Measurements from ENCODE around the gene PSMB2. TPM values are rescaled to one million over a fixed set of nuclear protein-coding genes. Genes with fewer than 3 reads are reported as not detected.
"Not testable (repeated sequence)": the region's sequence is repeated elsewhere in the genome, so short reads cannot be mapped to it uniquely, and the experiment has no call there.

The PSMB2 gene
- total RNA-seq = 54.5 and 56.3 TPM in 2 replicates

GRCh38 chr1:35641233-35641866, at the start of gene PSMB2:
Gene PSMB2 (minus strand): TSS chr1:35641526. CDS start chr1:35641432, 94 bp downstream.
- Mint-ChIP-seq H3K9me3 (no peaks in the 10 kb centered on the region), H3K27me3 (peaks cover 16% of the 10 kb centered on the region), H3K4me3 (peak within 1 kb of the TSS; percentile 100), H3K4me1 (peaks cover 40% of the 10 kb centered on the region), H3K27ac (peak within 1 kb of the TSS; percentile 99), H3K36me3 (ENCODE audit: low read depth) (peaks cover 13% of the 10 kb centered on the region)
- peak; percentile 93 for ATAC-seq (ENCODE audit: low read depth)
- ChIA-PET CTCF (interaction anchor here (0.9 kb wide), 1 partner anchor 74 kb away, joined by 3 read pairs; no protein-coding TSS in a partner anchor), POLR2A (interaction anchor here (1.2 kb wide), 1 partner anchor 63 kb away, joined by 10 read pairs; no protein-coding TSS in a partner anchor)
- intact Hi-C loops (cut with micrococcal nuclease) = loop anchor here (1.0 to 5.0 kb wide), 4 partner anchors 64 to 128 kb away; partner anchors contain the start of genes C1orf216, CLSPN, KIAA0319L and NCDN
- no peak for TF ChIP-seq CTCF (IDR thresholded peaks at IDR 0.05)
- DNase-seq = peak; percentile 92

- Mint-ChIP-seq H3K9me3 (no peaks in the 10 kb centered on the region), H3K27me3 (peaks cover 23% of the 10 kb centered on the region), H3K27ac (no peak overlapping the region), H3K4me1 (no peaks in the 10 kb centered on the region), H3K36me3 (ENCODE audit: low read depth) (no peaks in the 10 kb centered on the region), H3K4me3 (no peak overlapping the region)
- ChIA-PET POLR2A (no interaction called here), CTCF (no interaction called here)
- DNase-seq (no peak), ATAC-seq (ENCODE audit: low read depth) (no peak)
- intact Hi-C loops (cut with micrococcal nuclease) = no loop called here
- no peak for TF ChIP-seq CTCF (IDR thresholded peaks at IDR 0.05)
These were observed 49.8 kb upstream of the PSMB2 start for GRCh38 chr1:35691080-35691479.

DNA sequence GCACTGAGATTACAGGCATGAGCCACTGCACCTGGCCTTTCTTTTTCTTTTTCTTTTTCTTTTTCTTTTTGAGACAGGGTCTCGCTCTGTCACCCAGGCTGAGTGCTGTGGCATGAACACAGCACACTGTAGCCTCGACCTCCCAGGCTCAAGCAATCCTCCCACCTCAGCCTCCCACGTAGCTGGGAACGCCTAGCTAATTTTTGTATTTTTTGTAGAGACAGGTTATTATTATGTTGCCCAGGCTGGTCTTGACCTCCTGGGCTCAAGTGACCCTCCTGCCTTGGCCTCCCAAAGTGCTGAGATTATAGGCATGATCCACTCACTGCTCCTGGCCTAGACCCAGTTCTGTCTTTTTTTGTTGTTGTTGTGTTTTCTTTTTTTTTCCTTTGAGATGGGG, 48.8 kb upstream of the PSMB2 start:
- DNase-seq; H3K4me1 Mint-ChIP-seq; POLR2A ChIA-PET; H3K9me3 Mint-ChIP-seq; H3K27ac Mint-ChIP-seq; H3K4me3 Mint-ChIP-seq; ATAC-seq (ENCODE audit: low read depth); H3K36me3 Mint-ChIP-seq (ENCODE audit: low read depth); CTCF ChIA-PET; intact Hi-C loops (cut with micrococcal nuclease): not testable (repeated sequence)
- H3K27me3 Mint-ChIP-seq = peaks cover 17% of the 10 kb centered on the region

DNA sequence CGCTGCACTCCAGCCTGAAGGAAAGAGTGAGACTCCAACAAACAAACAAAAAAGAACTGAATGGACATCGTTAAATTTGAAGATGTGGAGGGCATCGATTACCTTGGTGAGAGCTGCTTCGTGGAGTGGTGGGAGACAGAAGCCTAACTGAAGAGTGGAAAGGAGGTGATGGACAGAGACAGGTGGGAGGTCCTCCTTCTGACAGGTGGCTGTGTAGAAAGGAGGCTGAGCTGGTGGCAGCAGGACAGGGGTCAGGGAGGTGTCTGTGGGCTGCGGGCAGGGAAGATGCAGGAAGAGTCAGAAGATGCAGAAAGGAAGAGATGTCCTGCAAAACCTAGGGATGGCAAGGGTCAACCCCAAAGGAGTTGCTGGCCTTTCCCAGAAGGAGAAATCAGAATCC, 46.8 kb upstream of the PSMB2 start:
- ATAC-seq (ENCODE audit: low read depth) = no peak
- CTCF ChIA-PET = interaction anchor here (0.6 kb wide), 1 partner anchor 8 kb away, joined by 3 read pairs; no protein-coding TSS in a partner anchor

GRCh38 chr1:35683012-35683411, 41.7 kb upstream of the PSMB2 start:
- no peaks in the 10 kb centered on the region for H3K9me3 Mint-ChIP-seq
- DNase-seq (no peak), ATAC-seq (ENCODE audit: low read depth) (no peak)
- no peak for TF ChIP-seq CTCF (IDR thresholded peaks at IDR 0.05)
- no peak overlapping the region for H3K27ac Mint-ChIP-seq
- no peaks in the 10 kb centered on the region for H3K36me3 Mint-ChIP-seq (ENCODE audit: low read depth)
- peaks cover 5% of the 10 kb centered on the region for H3K27me3 Mint-ChIP-seq
- no peak overlapping the region for H3K4me3 Mint-ChIP-seq
- CTCF ChIA-PET = no interaction called here
- intact Hi-C loops (cut with micrococcal nuclease) = no loop called here
- POLR2A ChIA-PET = no interaction called here
- no peaks in the 10 kb centered on the region for H3K4me1 Mint-ChIP-seq

More for the DNA sequence above, 46.8 kb upstream of the PSMB2 start:
- intact Hi-C loops (cut with micrococcal nuclease) = no loop called here
- TF ChIP-seq CTCF (IDR thresholded peaks at IDR 0.05) = no peak
- DNase-seq = no peak
- Mint-ChIP-seq H3K27ac (no peak overlapping the region), H3K9me3 (no peaks in the 10 kb centered on the region), H3K4me3 (no peak overlapping the region), H3K4me1 (no peaks in the 10 kb centered on the region), H3K36me3 (ENCODE audit: low read depth) (no peaks in the 10 kb centered on the region), H3K27me3 (peaks cover 14% of the 10 kb centered on the region)
- POLR2A ChIA-PET = no interaction called here
